OCI-LY1 (cell line): ENCODE data around the gene SERPINA6.

Experiments
- CTCF ChIP-seq: fragments of 200-600 bp; sonication (generic), shearing (Covaris generic); IDR thresholded peaks from 2 replicates; pipeline ENCODE4 v1.5.1; 2017; ENCODE audit warnings: mild to moderate bottlenecking, antibody characterized with exemption, low read length, moderate library complexity, mixed read lengths
- EZH2 ChIP-seq: fragments of 200-600 bp; sonication (generic), shearing (Covaris generic); IDR thresholded peaks from 2 replicates; pipeline ENCODE4 v1.8.0; 2017; ENCODE audit warnings: borderline replicate concordance, mixed run types, mild to moderate bottlenecking, antibody characterized with exemption, low read length, moderate library complexity, mixed read lengths

GRCh38 chr14:94330432-94330831 lies 7.3 kb upstream of the SERPINA6 start:
- TF ChIP-seq CTCF, result no peak
- TF ChIP-seq EZH2, result no peak
